ENCODE measurements around the gene CLCN7. TPM values are rescaled to one million over a fixed set of nuclear protein-coding genes. Genes with fewer than 3 reads are reported as not detected.
A peak's percentile ranks its signal among the peaks of the same experiment; 100 is the strongest.
"Not testable (repeated sequence)": the region's sequence is repeated elsewhere in the genome, so short reads cannot be mapped to it uniquely, and the experiment has no call there.

Gene CLCN7
- total RNA-seq, 2 donors from 2014 or later, result 43.2 to 138 TPM

- DNase-seq (ENCODE audit: low spot score in 2 of 2) (no peak), ATAC-seq (peak; percentile 14 to 15)
- H3K36me3 Mint-ChIP-seq, result peaks cover 7 to 13% of the 10 kb centered on the region in 2 donors
- H3K9me3 Mint-ChIP-seq, result no peaks in the 10 kb centered on the region
- H3K27ac Mint-ChIP-seq, result peak overlapping the region; percentile 94 to 95
These were observed 18.9 kb upstream of the CLCN7 start for GRCh38 chr16:1493746-1494094.

- H3K36me3 Mint-ChIP-seq, result peaks cover 7% of the 10 kb centered on the region in 2 donors
- H3K9me3 Mint-ChIP-seq, result no peaks in the 10 kb centered on the region
- DNase-seq (ENCODE audit: low spot score in 2 of 2) (peak; percentile 89 to 91), ATAC-seq (peak; percentile 85 to 88)
- H3K27ac Mint-ChIP-seq, result peak within 1 kb of the TSS; percentile 94 to 99
These were observed 18.3 kb upstream of the CLCN7 start, which contains the start of gene TELO2 for GRCh38 chr16:1492923-1493745. TELO2 (plus strand) TSS chr16:1493360; CDS start chr16:1494282, 922 bp downstream.

GRCh38 chr16:1492082-1492922 lies 17.5 kb upstream of the CLCN7 start:
- no peak for ATAC-seq
- DNase-seq (ENCODE audit: low spot score in 2 of 2), result no peak
- peak overlapping the region; percentile 94 to 99 for H3K27ac Mint-ChIP-seq
- no peaks in the 10 kb centered on the region for H3K9me3 Mint-ChIP-seq
- peaks cover 6 to 7% of the 10 kb centered on the region in 2 donors for H3K36me3 Mint-ChIP-seq

- DNase-seq (ENCODE audit: low spot score in 2 of 2) (no peak), ATAC-seq (no peak)
- H3K27ac Mint-ChIP-seq, result peak overlapping the region in 1 of 2 donors; percentile 22
- peaks cover 6 to 7% of the 10 kb centered on the region in 2 donors for H3K36me3 Mint-ChIP-seq
- H3K9me3 Mint-ChIP-seq, result no peaks in the 10 kb centered on the region
These were observed 16.5 kb upstream of the CLCN7 start for GRCh38 chr16:1491327-1491726.

GRCh38 chr16:1489077-1489476 lies 14.2 kb upstream of the CLCN7 start:
- Mint-ChIP-seq H3K27ac (no peak overlapping the region), H3K9me3 (no peaks in the 10 kb centered on the region), H3K36me3 (peaks cover 4 to 7% of the 10 kb centered on the region in 2 donors)
- no peak for ATAC-seq
- DNase-seq (ENCODE audit: low spot score in 2 of 2), result no peak

- Mint-ChIP-seq H3K27ac (peak within 1 kb of the TSS in 1 of 2 donors; percentile 77), H3K9me3 (no peaks in the 10 kb centered on the region), H3K36me3 (peaks cover 0 to 7% of the 10 kb centered on the region in 2 donors)
- ATAC-seq (no peak), DNase-seq (ENCODE audit: low spot score in 2 of 2) (no peak)
These were observed 13.8 kb upstream of the CLCN7 start, which contains the start of gene PTX4 for GRCh38 chr16:1488619-1489018. PTX4 (minus strand) TSS chr16:1488944; CDS start chr16:1488909, 35 bp downstream.

- no peak for ATAC-seq
- Mint-ChIP-seq H3K27ac (no peak overlapping the region), H3K9me3 (no peaks in the 10 kb centered on the region), H3K36me3 (peaks cover 0 to 6% of the 10 kb centered on the region in 2 donors)
- no peak for DNase-seq (ENCODE audit: low spot score in 2 of 2)
These were observed 13.3 kb upstream of the CLCN7 start for GRCh38 chr16:1488054-1488601.

- ATAC-seq, result no peak
These were observed 12.7 kb upstream of the CLCN7 start for GRCh38 chr16:1487395-1488053.

GRCh38 chr16:1486551-1487390 lies 11.9 kb upstream of the CLCN7 start:
- Mint-ChIP-seq H3K27ac (no peak overlapping the region), H3K36me3 (no peaks in the 10 kb centered on the region), H3K9me3 (no peaks in the 10 kb centered on the region)
- DNase-seq (ENCODE audit: low spot score in 2 of 2), result no peak
- no peak for ATAC-seq

More at GRCh38 chr16:1487395-1488053, 12.7 kb upstream of the CLCN7 start:
- no peak for DNase-seq (ENCODE audit: low spot score in 2 of 2)
- H3K27ac Mint-ChIP-seq, result no peak overlapping the region
- no peaks in the 10 kb centered on the region for H3K9me3 Mint-ChIP-seq
- H3K36me3 Mint-ChIP-seq, result peaks cover 0 to under 1% of the 10 kb centered on the region in 2 donors

- Mint-ChIP-seq H3K27ac (no peak overlapping the region), H3K9me3 (no peaks in the 10 kb centered on the region), H3K36me3 (no peaks in the 10 kb centered on the region)
- ATAC-seq, result no peak
- no peak for DNase-seq (ENCODE audit: low spot score in 2 of 2)
These were observed 11.1 kb upstream of the CLCN7 start for GRCh38 chr16:1485847-1486496.

- Mint-ChIP-seq H3K9me3 (no peaks in the 10 kb centered on the region), H3K36me3 (no peaks in the 10 kb centered on the region), H3K27ac (no peak overlapping the region)
- ATAC-seq, result no peak
- no peak for DNase-seq (ENCODE audit: low spot score in 2 of 2)
These were observed 7.3 kb upstream of the CLCN7 start for GRCh38 chr16:1481906-1482835.

GRCh38 chr16:1478937-1479336 lies 4.1 kb upstream of the CLCN7 start:
- not testable (repeated sequence) for H3K9me3 Mint-ChIP-seq; DNase-seq (ENCODE audit: low spot score in 2 of 2); H3K36me3 Mint-ChIP-seq; ATAC-seq; H3K27ac Mint-ChIP-seq

GRCh38 chr16:1477033-1477432 lies 2.2 kb upstream of the CLCN7 start:
- Mint-ChIP-seq H3K36me3 (no peaks in the 10 kb centered on the region), H3K27ac (no peak overlapping the region), H3K9me3 (no peaks in the 10 kb centered on the region)
- ATAC-seq (no peak), DNase-seq (ENCODE audit: low spot score in 2 of 2) (no peak)

- H3K27ac Mint-ChIP-seq, result peak overlapping the region; percentile 77 to 85
- H3K9me3 Mint-ChIP-seq, result no peaks in the 10 kb centered on the region
- no peak for DNase-seq (ENCODE audit: low spot score in 2 of 2)
- H3K36me3 Mint-ChIP-seq, result no peaks in the 10 kb centered on the region
- ATAC-seq, result no peak
These were observed 805 bp upstream of the CLCN7 start for GRCh38 chr16:1475552-1476114.

All from activated naive CD4-positive, alpha-beta T cell treated with anti-CD3 and anti-CD28 coated beads, Interleukin-2, amount 50 U/mL, for 72 hours (primary cell).